K562 (cell line): ENCODE measurements around the gene MED13L. TPM values are rescaled to one million over a fixed set of nuclear protein-coding genes. Genes with fewer than 3 reads are reported as not detected.
A peak's percentile ranks its signal among the peaks of the same experiment; 100 is the strongest.

Source experiments
- C11orf30 ChIP-seq: fragments of 450-650 bp; IDR thresholded peaks from 2 replicates; pipeline ENCODE4 v1.6.1; 2016; ENCODE audit warnings: low read depth, mild to moderate bottlenecking
- CREM ChIP-seq: IDR thresholded peaks from 2 replicates; pipeline ENCODE4 v1.6.1; 2014; ENCODE audit warnings: antibody characterized with exemption, low read depth
- CXXC5 ChIP-seq: fragments of 250-450 bp; sonication (Bioruptor Pico); IDR thresholded peaks from 2 replicates; pipeline ENCODE4 v1.8.0; 2022; ENCODE audit warnings: inconsistent platforms, mild to moderate bottlenecking, moderate library complexity
- EWSR1 ChIP-seq: fragments of 450-650 bp; IDR thresholded peaks from 2 replicates; pipeline ENCODE4 v1.6.1; 2018; ENCODE audit warnings: borderline replicate concordance, mild to moderate bottlenecking, low read depth, moderate library complexity; ENCODE audit not compliant: partially characterized antibody
- HDAC2 ChIP-seq: fragments of 450-650 bp; IDR thresholded peaks from 2 replicates; pipeline ENCODE4 v1.6.1; 2016; ENCODE audit warnings: mild to moderate bottlenecking
- HOMEZ ChIP-seq: fragments of 250-450 bp; sonication (Bioruptor Pico); IDR thresholded peaks from 2 replicates; pipeline ENCODE4 v1.4.0; 2020; ENCODE audit warnings: mild to moderate bottlenecking, moderate library complexity
- KDM5B ChIP-seq: fragments of 200-600 bp; sonication (generic); IDR thresholded peaks from 2 replicates; pipeline ENCODE4 v1.6.1; 2012; ENCODE audit warnings: low read depth, mild to moderate bottlenecking, moderate library complexity, low read length, control low read depth, inconsistent platforms; ENCODE audit not compliant: insufficient replicate concordance
- POLR2AphosphoS5 ChIP-seq: IDR thresholded peaks from 2 replicates; pipeline ENCODE4 v1.6.1; 2011; ENCODE audit warnings: mild to moderate bottlenecking, low read depth, low read length, moderate library complexity; ENCODE audit not compliant: control insufficient read depth, insufficient read depth
- SAP30 ChIP-seq: fragments of 200-600 bp; sonication (generic); IDR thresholded peaks from 2 replicates; pipeline ENCODE4 v1.6.1; 2012; ENCODE audit warnings: borderline replicate concordance, low read depth, mild to moderate bottlenecking, moderate library complexity, low read length, control low read depth, inconsistent platforms; ENCODE audit not compliant: insufficient read depth, poor library complexity, severe bottlenecking
- SRSF7 ChIP-seq: fragments of 200-400 bp; formaldehyde crosslinking; optimal IDR thresholded peaks from 2 replicates; pipeline ENCODE3; 2017; ENCODE audit warnings: mild to moderate bottlenecking, low read depth, low read length
- TEAD1 ChIP-seq, 2 experiments: fragments of 450-650 bp in 1 of 2; sonication (generic) in 1 of 2; formaldehyde crosslinking; IDR thresholded peaks; 2 replicates each; pipeline versions ENCODE4 v1.4.0 to v1.8.0; 2020 to 2022; ENCODE audit warnings: mild to moderate bottlenecking in 2 of 2, missing genetic modification reagents in 1 of 2
- ZBTB11 ChIP-seq, 3 experiments: fragments of 200-800 bp in 1 of 3; fragments of 250-450 bp in 1 of 3; fragments of 450-650 bp in 1 of 3; sonication (Bioruptor Pico) in 1 of 3; sonication (Bioruptor generic) in 1 of 3; formaldehyde crosslinking in 1 of 3; IDR thresholded peaks; 2 replicates each; pipeline versions ENCODE4 v1.6.1 to v1.8.0; 2016 to 2022; ENCODE audit warnings: mild to moderate bottlenecking in 2 of 3, missing genetic modification characterization in 2 of 3, missing compliant biosample characterization in 1 of 3, moderate library complexity in 1 of 3
- ZNF583 ChIP-seq: fragments of 250-450 bp; sonication (Bioruptor Pico); IDR thresholded peaks from 2 replicates; pipeline ENCODE4 v1.4.0; 2020
- ZNF717 ChIP-seq: fragments of 250-450 bp; sonication (Bioruptor Pico); IDR thresholded peaks from 2 replicates; pipeline ENCODE4 v1.5.0; 2021
- polyA plus RNA-seq, 8 experiments: library from polyadenylated mRNA; depleted of rRNA in 4 of 8; stranded (reverse) in 5 of 8; unstranded in 3 of 8; fragments of >200 nt; fragmentation: Nextera tagmentation in 2 of 8; fragmentation: Illumina TruSeq in 1 of 8; extraction: Ambion mirVana in 2 of 8; extraction: Trizol in 1 of 8; gene quantifications; 2 replicates each; pipeline versions ENCODE4 v1.2.1 to v1.2.3, GENCODE V29; 2011 to 2014; ENCODE audit warnings: inconsistent platforms in 1 of 8, missing spikeins in 1 of 8
- total RNA-seq, 7 experiments: library from RNA; depleted of rRNA in 6 of 7; stranded (reverse); fragments of >200 nt in 6 of 7; fragmentation: Illumina TruSeq in 2 of 7; extraction: Trizol in 2 of 7; gene quantifications; 2 replicates each; pipeline versions ENCODE4 v1.2.1 to v1.2.3, GENCODE V29; 2011 to 2021; ENCODE audit warnings: low replicate concordance in 1 of 7
- TF ChIP-seq, protein P1 (sequence below): IDR thresholded peaks from 2 replicates; pipeline ENCODE4 v1.6.1; 2011; ENCODE audit warnings: borderline replicate concordance, low read depth, mild to moderate bottlenecking, moderate library complexity, low read length; ENCODE audit not compliant: insufficient read depth, poor library complexity, severe bottlenecking
- TF ChIP-seq, protein P2 (sequence below): fragments of 250-450 bp; sonication (Bioruptor Pico); IDR thresholded peaks from 2 replicates; pipeline ENCODE4 v1.8.0; 2022; ENCODE audit warnings: moderate library complexity, mild to moderate bottlenecking, inconsistent platforms

Gene MED13L
- total and polyA plus RNA-seq, 9 of the 15 experiments (the other 6 are each of a cell fraction or from before 2014, with no cell fraction given) = 13.4 to 90.3 (median 36.9) TPM

- TF ChIP-seq, protein P1, sequence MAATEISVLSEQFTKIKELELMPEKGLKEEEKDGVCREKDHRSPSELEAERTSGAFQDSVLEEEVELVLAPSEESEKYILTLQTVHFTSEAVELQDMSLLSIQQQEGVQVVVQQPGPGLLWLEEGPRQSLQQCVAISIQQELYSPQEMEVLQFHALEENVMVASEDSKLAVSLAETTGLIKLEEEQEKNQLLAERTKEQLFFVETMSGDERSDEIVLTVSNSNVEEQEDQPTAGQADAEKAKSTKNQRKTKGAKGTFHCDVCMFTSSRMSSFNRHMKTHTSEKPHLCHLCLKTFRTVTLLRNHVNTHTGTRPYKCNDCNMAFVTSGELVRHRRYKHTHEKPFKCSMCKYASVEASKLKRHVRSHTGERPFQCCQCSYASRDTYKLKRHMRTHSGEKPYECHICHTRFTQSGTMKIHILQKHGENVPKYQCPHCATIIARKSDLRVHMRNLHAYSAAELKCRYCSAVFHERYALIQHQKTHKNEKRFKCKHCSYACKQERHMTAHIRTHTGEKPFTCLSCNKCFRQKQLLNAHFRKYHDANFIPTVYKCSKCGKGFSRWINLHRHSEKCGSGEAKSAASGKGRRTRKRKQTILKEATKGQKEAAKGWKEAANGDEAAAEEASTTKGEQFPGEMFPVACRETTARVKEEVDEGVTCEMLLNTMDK = no peak
- TF ChIP-seq ZBTB11 (CRISPR knock-in tag; IDR thresholded peaks at IDR 0.05) (no peak), TEAD1 (CRISPR knock-in tag; IDR thresholded peaks at IDR 0.05) (0 out of 4 replicates have a peak, but pooled peaks of 1 of the 2 experiments have one; percentile 38), CXXC5 (CRISPR knock-in tag) (peak; percentile 48), HDAC2 (peak; percentile 38; the same call in 1 of the 2 replicates), POLR2AphosphoS5 (no peak; the same call in 1 of the 2 replicates), HOMEZ (CRISPR knock-in tag) (no peak), ZNF717 (CRISPR knock-in tag) (no peak), C11orf30 (peak; percentile 76; the same call in 1 of the 2 replicates), ZNF583 (CRISPR knock-in tag) (no peak), EWSR1 (no peak), KDM5B (no peak), SRSF7 (no peak), SAP30 (no peak), CREM (no peak)
- TF ChIP-seq, protein P2, sequence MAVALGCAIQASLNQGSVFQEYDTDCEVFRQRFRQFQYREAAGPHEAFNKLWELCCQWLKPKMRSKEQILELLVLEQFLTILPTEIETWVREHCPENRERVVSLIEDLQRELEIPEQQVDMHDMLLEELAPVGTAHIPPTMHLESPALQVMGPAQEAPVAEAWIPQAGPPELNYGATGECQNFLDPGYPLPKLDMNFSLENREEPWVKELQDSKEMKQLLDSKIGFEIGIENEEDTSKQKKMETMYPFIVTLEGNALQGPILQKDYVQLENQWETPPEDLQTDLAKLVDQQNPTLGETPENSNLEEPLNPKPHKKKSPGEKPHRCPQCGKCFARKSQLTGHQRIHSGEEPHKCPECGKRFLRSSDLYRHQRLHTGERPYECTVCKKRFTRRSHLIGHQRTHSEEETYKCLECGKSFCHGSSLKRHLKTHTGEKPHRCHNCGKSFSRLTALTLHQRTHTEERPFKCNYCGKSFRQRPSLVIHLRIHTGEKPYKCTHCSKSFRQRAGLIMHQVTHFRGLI = no peak
These were observed 153.8 kb downstream of the MED13L start (continued) for GRCh38 chr12:116123451-116124258.
